Neural progenitor cell (in vitro differentiated cells): ENCODE data around the gene PAIP2. TPM values are rescaled to one million over a fixed set of nuclear protein-coding genes. Genes with fewer than 3 reads are reported as not detected.

Experiments used
- DNase-seq: peaks from one replicate; pipeline ENCODE4 v3.0.0-alpha.2; 2016; ENCODE audit warnings: low spot score
- H2AFZ ChIP-seq: fragments of 200-600 bp; sonication (generic); replicated peaks from 2 replicates; pipeline ENCODE4 v1.6.1; 2016; ENCODE audit warnings: antibody characterized with exemption
- H3F3A ChIP-seq: fragments of 200-600 bp; sonication (generic); 2 replicates; pipeline ENCODE4 v1.6.1; 2016; ENCODE audit warnings: antibody characterized with exemption, low read depth
- H3K27ac ChIP-seq: fragments of 200-600 bp; sonication (generic); 2 replicates; pipeline ENCODE4 v1.5.1; 2016; ENCODE audit warnings: mild to moderate bottlenecking
- H3K27me3 ChIP-seq: fragments of 200-600 bp; sonication (generic); 2 replicates; pipeline ENCODE4 v1.6.1; 2016; ENCODE audit warnings: mild to moderate bottlenecking, moderate library complexity
- H3K36me3 ChIP-seq: fragments of 200-600 bp; sonication (generic); 2 replicates; pipeline ENCODE4 v1.5.1; 2016
- H3K4me1 ChIP-seq: fragments of 200-600 bp; sonication (generic); 2 replicates; pipeline ENCODE4 v1.6.1; 2016; ENCODE audit warnings: mixed run types
- H3K4me2 ChIP-seq: fragments of 200-600 bp; sonication (generic); 2 replicates; pipeline ENCODE4 v1.6.1; 2016
- H3K4me3 ChIP-seq: fragments of 200-600 bp; sonication (generic); 2 replicates; pipeline ENCODE4 v1.5.1; 2016
- H3K79me2 ChIP-seq: fragments of 200-600 bp; sonication (generic); 2 replicates; pipeline ENCODE4 v1.6.1; 2016; ENCODE audit warnings: low read depth
- H3K9ac ChIP-seq: fragments of 200-600 bp; sonication (generic); 2 replicates; pipeline ENCODE4 v1.6.1; 2016
- H3K9me3 ChIP-seq: fragments of 200-600 bp; sonication (generic); 2 replicates; pipeline ENCODE4 v1.5.1; 2016; ENCODE audit warnings: low read depth
- H4K20me1 ChIP-seq: fragments of 200-600 bp; sonication (generic); 2 replicates; pipeline ENCODE4 v1.6.1; 2016; ENCODE audit warnings: low read depth
- H3K27ac Mint-ChIP-seq: 3 replicates; pipeline ENCODE4 v1.8.0; 2021; ENCODE audit warnings: mixed read lengths
- H3K27me3 Mint-ChIP-seq: 2 replicates; pipeline ENCODE4 v1.8.0; 2022; ENCODE audit warnings: low read depth, mild to moderate bottlenecking, inconsistent platforms, moderate library complexity, mixed read lengths; ENCODE audit not compliant: insufficient read depth
- H3K36me3 Mint-ChIP-seq: 3 replicates; pipeline ENCODE4 v1.8.0; 2021; ENCODE audit warnings: mixed read lengths
- H3K4me1 Mint-ChIP-seq: 3 replicates; pipeline ENCODE4 v1.8.0; 2021; ENCODE audit warnings: mixed read lengths
- H3K4me3 Mint-ChIP-seq: 3 replicates; pipeline ENCODE4 v1.8.0; 2021; ENCODE audit warnings: mild to moderate bottlenecking, moderate library complexity, mixed read lengths
- H3K9me3 Mint-ChIP-seq: 3 replicates; pipeline ENCODE4 v1.8.0; 2020; ENCODE audit warnings: mixed read lengths
- EZH2 ChIP-seq: fragments of 200-600 bp; sonication (generic); IDR thresholded peaks from 2 replicates; pipeline ENCODE4 v1.6.1; 2017; ENCODE audit warnings: antibody characterized with exemption, mild to moderate bottlenecking, moderate library complexity
- EZH2phosphoT487 ChIP-seq: fragments of 200-600 bp; sonication (generic); IDR thresholded peaks from 2 replicates; pipeline ENCODE4 v1.6.1; 2017; ENCODE audit warnings: antibody characterized with exemption
- total RNA-seq: library from RNA; depleted of rRNA; stranded (reverse); fragments of >200 nt; gene quantifications from 2 replicates; pipeline ENCODE4 v1.2.3, GENCODE V29; 2015; ENCODE audit warnings: low replicate concordance
- TF ChIP-seq, protein P1 (sequence below): fragments of 200-600 bp; sonication (generic); IDR thresholded peaks from 2 replicates; pipeline ENCODE4 v1.5.1; 2017; ENCODE audit warnings: antibody characterized with exemption, mild to moderate bottlenecking

PAIP2 gene
- total RNA-seq, 1 donor from 2014 or later = 201 TPM

DNA sequence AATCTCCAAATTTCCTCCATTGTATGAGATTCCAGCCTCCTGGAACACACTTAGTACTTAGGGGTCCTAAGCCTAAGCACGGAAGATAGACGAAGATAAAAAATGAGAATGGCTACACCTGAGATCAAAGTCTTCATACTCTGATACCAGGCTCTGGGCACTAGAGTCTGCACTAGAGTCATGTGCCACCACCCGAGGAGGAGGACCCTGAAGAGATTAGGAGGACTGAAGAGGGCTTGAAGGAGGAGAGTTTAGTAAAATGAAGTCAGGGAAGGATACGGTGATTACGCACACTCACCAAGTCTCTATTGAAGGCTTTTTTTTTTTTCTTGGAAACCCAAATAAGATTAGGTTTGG, 62.8 kb downstream of the PAIP2 start:
- Histone ChIP-seq H3K79me2 (no peaks in the 10 kb centered on the region), H3K27me3 (no peaks in the 10 kb centered on the region), H3F3A (peaks cover 24% of the 10 kb centered on the region), H3K27ac (peak overlapping the region; percentile 86), H3K4me2 (peak overlapping the region; percentile 83), H3K9ac (no peak overlapping the region), H4K20me1 (no peaks in the 10 kb centered on the region), H3K9me3 (no peaks in the 10 kb centered on the region), H3K4me3 (peak overlapping the region; percentile 59), H2AFZ (peak overlapping the region; percentile 88), H3K4me1 (peaks cover 6% of the 10 kb centered on the region), H3K36me3 (no peaks in the 10 kb centered on the region)
- Mint-ChIP-seq H3K36me3 (peaks cover 1% of the 10 kb centered on the region), H3K27me3 (no peaks in the 10 kb centered on the region), H3K9me3 (no peaks in the 10 kb centered on the region), H3K4me1 (peaks cover 29% of the 10 kb centered on the region), H3K27ac (peak overlapping the region; percentile 100), H3K4me3 (peak overlapping the region; percentile 95)
- TF ChIP-seq, protein P1, sequence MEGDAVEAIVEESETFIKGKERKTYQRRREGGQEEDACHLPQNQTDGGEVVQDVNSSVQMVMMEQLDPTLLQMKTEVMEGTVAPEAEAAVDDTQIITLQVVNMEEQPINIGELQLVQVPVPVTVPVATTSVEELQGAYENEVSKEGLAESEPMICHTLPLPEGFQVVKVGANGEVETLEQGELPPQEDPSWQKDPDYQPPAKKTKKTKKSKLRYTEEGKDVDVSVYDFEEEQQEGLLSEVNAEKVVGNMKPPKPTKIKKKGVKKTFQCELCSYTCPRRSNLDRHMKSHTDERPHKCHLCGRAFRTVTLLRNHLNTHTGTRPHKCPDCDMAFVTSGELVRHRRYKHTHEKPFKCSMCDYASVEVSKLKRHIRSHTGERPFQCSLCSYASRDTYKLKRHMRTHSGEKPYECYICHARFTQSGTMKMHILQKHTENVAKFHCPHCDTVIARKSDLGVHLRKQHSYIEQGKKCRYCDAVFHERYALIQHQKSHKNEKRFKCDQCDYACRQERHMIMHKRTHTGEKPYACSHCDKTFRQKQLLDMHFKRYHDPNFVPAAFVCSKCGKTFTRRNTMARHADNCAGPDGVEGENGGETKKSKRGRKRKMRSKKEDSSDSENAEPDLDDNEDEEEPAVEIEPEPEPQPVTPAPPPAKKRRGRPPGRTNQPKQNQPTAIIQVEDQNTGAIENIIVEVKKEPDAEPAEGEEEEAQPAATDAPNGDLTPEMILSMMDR = no peak
- TF ChIP-seq EZH2phosphoT487 (no peak), EZH2 (no peak)
- DNase-seq = no peak

DNA sequence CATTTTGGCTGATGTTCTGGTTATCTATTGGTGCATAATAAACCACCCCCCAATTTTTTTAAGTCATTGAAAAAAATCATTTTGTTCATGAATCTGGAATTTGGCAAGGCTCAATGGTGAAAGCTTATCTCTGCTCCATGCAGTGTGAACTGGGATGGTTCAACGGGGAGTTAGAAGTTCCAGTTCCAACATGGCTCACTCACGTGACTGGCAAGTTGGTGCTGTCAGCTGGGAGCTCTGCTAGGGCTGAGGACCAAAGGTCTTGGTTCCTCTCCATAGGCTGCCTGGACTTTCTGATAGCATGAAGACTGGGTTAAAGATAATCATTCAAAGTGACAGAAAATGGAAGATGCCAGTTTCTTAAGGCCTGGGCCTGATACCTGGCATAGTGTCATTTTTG, 65.3 kb downstream of the PAIP2 start:
- no peaks in the 10 kb centered on the region for H3K9me3 Mint-ChIP-seq
- Histone ChIP-seq H3K27ac (no peak overlapping the region), H4K20me1 (no peaks in the 10 kb centered on the region), H3K4me2 (no peak overlapping the region), H3K36me3 (no peaks in the 10 kb centered on the region), H3K27me3 (no peaks in the 10 kb centered on the region), H3K4me1 (peaks cover 6% of the 10 kb centered on the region), H3K9ac (no peak overlapping the region), H2AFZ (no peak overlapping the region), H3K79me2 (no peaks in the 10 kb centered on the region), H3K4me3 (no peak overlapping the region), H3K9me3 (no peaks in the 10 kb centered on the region), H3F3A (peaks cover 31% of the 10 kb centered on the region)
- no peaks in the 10 kb centered on the region for H3K27me3 Mint-ChIP-seq
- TF ChIP-seq, protein P1 = no peak
- no peak for TF ChIP-seq EZH2phosphoT487
- TF ChIP-seq EZH2 = no peak
- DNase-seq = no peak
- H3K36me3 Mint-ChIP-seq = no peaks in the 10 kb centered on the region
- no peak overlapping the region for H3K27ac Mint-ChIP-seq
- H3K4me3 Mint-ChIP-seq = no peak overlapping the region
- H3K4me1 Mint-ChIP-seq = peaks cover 29% of the 10 kb centered on the region

DNA sequence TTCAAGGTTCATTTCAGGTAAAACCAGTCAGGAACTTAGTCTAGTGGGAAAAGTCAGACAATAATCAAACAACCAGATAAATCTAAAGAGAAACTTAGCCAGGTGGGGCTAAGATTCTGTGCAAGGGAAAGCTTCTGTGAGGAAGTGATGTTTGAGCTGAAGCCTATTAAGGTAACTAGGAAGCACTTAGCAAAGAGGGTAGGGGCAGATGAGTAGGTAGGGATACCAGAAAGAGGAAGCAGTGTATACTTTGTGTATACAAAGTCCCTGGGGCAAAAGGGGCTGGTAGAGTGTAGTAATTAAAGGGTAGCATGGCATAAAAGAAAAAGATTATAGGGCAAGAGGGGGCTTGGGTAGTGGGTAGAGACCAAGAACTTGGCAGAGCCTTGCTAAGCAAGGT, 65.9 kb downstream of the PAIP2 start:
- no peak for DNase-seq
- Histone ChIP-seq H4K20me1 (no peaks in the 10 kb centered on the region), H3K9me3 (no peaks in the 10 kb centered on the region), H3K9ac (no peak overlapping the region), H3K79me2 (no peaks in the 10 kb centered on the region), H3K27ac (no peak overlapping the region), H3K36me3 (no peaks in the 10 kb centered on the region), H3F3A (peaks cover 30% of the 10 kb centered on the region), H3K4me2 (no peak overlapping the region), H3K4me1 (peaks cover 6% of the 10 kb centered on the region), H3K27me3 (no peaks in the 10 kb centered on the region), H3K4me3 (no peak overlapping the region), H2AFZ (no peak overlapping the region)
- H3K36me3 Mint-ChIP-seq = no peaks in the 10 kb centered on the region
- TF ChIP-seq EZH2 = no peak
- TF ChIP-seq EZH2phosphoT487 = no peak
- TF ChIP-seq, protein P1 = no peak
- no peaks in the 10 kb centered on the region for H3K9me3 Mint-ChIP-seq
- peaks cover 26% of the 10 kb centered on the region for H3K4me1 Mint-ChIP-seq
- H3K27me3 Mint-ChIP-seq = no peaks in the 10 kb centered on the region
- H3K4me3 Mint-ChIP-seq = no peak overlapping the region
- H3K27ac Mint-ChIP-seq = no peak overlapping the region
